Fibroblast of lung (primary cell): ENCODE data around the gene SV2A.

Experiments used
- EZH2 ChIP-seq: IDR thresholded peaks from 2 replicates; pipeline ENCODE4 v1.5.1; 2012; ENCODE audit warnings: low read length, control low read depth, mild to moderate bottlenecking; ENCODE audit errors: missing control alignments
- TF ChIP-seq, protein P1 (sequence below), 2 donors: IDR thresholded peaks in 1 of 2; conservative IDR thresholded peaks in 1 of 2; 1 replicate in 1 of 2; 2 replicates in 1 of 2; pipeline ENCODE4 v1.5.1; 2011 to 2012; ENCODE audit warnings: low read length in 2 of 2, control low read depth in 1 of 2, inconsistent platforms in 1 of 2, low read depth in 1 of 2, mild to moderate bottlenecking in 1 of 2

- TF ChIP-seq, protein P1, sequence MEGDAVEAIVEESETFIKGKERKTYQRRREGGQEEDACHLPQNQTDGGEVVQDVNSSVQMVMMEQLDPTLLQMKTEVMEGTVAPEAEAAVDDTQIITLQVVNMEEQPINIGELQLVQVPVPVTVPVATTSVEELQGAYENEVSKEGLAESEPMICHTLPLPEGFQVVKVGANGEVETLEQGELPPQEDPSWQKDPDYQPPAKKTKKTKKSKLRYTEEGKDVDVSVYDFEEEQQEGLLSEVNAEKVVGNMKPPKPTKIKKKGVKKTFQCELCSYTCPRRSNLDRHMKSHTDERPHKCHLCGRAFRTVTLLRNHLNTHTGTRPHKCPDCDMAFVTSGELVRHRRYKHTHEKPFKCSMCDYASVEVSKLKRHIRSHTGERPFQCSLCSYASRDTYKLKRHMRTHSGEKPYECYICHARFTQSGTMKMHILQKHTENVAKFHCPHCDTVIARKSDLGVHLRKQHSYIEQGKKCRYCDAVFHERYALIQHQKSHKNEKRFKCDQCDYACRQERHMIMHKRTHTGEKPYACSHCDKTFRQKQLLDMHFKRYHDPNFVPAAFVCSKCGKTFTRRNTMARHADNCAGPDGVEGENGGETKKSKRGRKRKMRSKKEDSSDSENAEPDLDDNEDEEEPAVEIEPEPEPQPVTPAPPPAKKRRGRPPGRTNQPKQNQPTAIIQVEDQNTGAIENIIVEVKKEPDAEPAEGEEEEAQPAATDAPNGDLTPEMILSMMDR (conservative IDR thresholded peaks at IDR 0.05 in 1 of 2, IDR thresholded peaks at IDR 0.05 in 1 of 2; ENCODE audit: low read depth in 1 of 2, low read length in 2 of 2): no peak
- no peak for TF ChIP-seq EZH2
Observed at GRCh38 chr1:149942885-149943284, 25.2 kb upstream of the SV2A start.
